Parathyroid adenoma (tissue), 2 donors: ENCODE results near the gene C1QTNF6.

ENCODE experiments used
- H2AFZ ChIP-seq: fragments of 300-600 bp; sonication (generic); one replicate; pipeline ENCODE4 v1.7.0; 2017; ENCODE audit warnings: antibody characterized with exemption, mild to moderate bottlenecking
- H3K27ac ChIP-seq: fragments of 300-600 bp; sonication (generic); one replicate; pipeline ENCODE4 v1.7.0; 2017
- H3K27me3 ChIP-seq: fragments of 300-600 bp; sonication (generic); one replicate; pipeline ENCODE4 v1.7.0; 2017; ENCODE audit warnings: low read length; ENCODE audit not compliant: control insufficient read depth, insufficient read depth
- H3K36me3 ChIP-seq: fragments of 300-600 bp; sonication (generic); one replicate; pipeline ENCODE4 v1.7.0; 2017; ENCODE audit warnings: low read length; ENCODE audit not compliant: control insufficient read depth, insufficient read depth
- H3K4me1 ChIP-seq: fragments of 300-600 bp; sonication (generic); one replicate; pipeline ENCODE4 v1.7.0; 2017; ENCODE audit warnings: control low read depth
- H3K4me2 ChIP-seq: fragments of 300-600 bp; sonication (generic); one replicate; pipeline ENCODE4 v1.7.0; 2017; ENCODE audit warnings: low read length
- H3K4me3 ChIP-seq: fragments of 300-600 bp; sonication (generic); one replicate; pipeline ENCODE4 v1.7.0; 2017; ENCODE audit warnings: low read depth, low read length
- H3K79me2 ChIP-seq: fragments of 300-600 bp; sonication (generic); one replicate; pipeline ENCODE4 v1.7.0; 2017; ENCODE audit warnings: control low read depth
- H3K9ac ChIP-seq: fragments of 300-600 bp; sonication (generic); one replicate; pipeline ENCODE4 v1.7.0; 2017; ENCODE audit warnings: mild to moderate bottlenecking
- H3K9me3 ChIP-seq: fragments of 300-600 bp; sonication (generic); one replicate; pipeline ENCODE4 v1.7.0; 2017; ENCODE audit warnings: low read length; ENCODE audit not compliant: control insufficient read depth
- CTCF ChIP-seq: fragments of 300-600 bp; sonication (generic); IDR thresholded peaks from one replicate; pipeline ENCODE4 v1.7.0; 2017; ENCODE audit warnings: antibody characterized with exemption, mild to moderate bottlenecking
- donor health status: primary hyperparathyroidism.

C1QTNF6 gene

GRCh38 chr22:37206841-37207821 is 19.1 kb upstream of the C1QTNF6 start:
- Histone ChIP-seq H3K4me2 (no peak overlapping the region), H3K9ac (no peak overlapping the region), H3K79me2 (no peaks in the 10 kb centered on the region), H2AFZ (no peak overlapping the region), H3K4me3 (no peak overlapping the region), H3K27me3 (no peaks in the 10 kb centered on the region), H3K4me1 (no peaks in the 10 kb centered on the region), H3K27ac (no peak overlapping the region), H3K9me3 (no peaks in the 10 kb centered on the region), H3K36me3 (no peaks in the 10 kb centered on the region)
- no peak for TF ChIP-seq CTCF

DNA sequence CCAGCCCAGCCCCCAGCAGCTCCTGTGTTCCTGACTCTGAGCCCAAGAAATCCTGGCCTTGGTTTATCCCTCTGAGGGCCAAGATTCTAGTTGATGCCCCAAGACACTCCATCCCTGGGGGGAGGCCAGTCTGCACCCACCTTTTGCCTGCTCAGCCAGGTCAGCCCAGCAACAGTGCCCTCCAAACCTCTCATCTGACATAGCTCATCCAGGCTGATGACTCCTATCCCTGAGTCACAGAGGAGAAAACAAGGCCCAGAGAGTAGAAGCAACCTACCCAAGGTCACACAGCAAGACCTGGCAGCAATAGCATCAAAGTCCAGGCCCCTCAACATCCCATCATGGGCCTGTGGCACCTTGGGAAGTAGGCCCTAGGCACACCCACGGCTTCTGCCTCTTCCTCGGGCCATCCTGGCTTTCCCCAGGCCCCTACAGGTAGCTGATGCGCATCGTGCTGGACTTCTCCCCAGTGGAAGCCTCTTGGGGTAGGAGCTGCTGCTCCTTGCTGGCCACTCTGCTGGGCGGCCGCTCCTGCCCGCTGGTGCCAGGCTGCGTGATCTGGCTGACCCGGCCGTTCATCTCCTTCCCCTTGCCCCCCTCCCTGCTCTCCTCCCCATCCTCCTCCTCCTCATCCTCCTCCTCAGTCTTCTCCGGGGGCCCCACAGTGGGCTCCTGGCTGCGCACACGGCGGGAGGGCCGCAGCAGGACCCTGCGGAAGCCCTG is 18.2 kb upstream of the C1QTNF6 start:
- no peak overlapping the region for H2AFZ ChIP-seq
- TF ChIP-seq CTCF, result no peak
- no peaks in the 10 kb centered on the region for H3K27me3 ChIP-seq
- no peaks in the 10 kb centered on the region for H3K36me3 ChIP-seq
- H3K79me2 ChIP-seq, result no peaks in the 10 kb centered on the region
- H3K4me3 ChIP-seq, result no peak overlapping the region
- H3K4me1 ChIP-seq, result no peaks in the 10 kb centered on the region
- no peak overlapping the region for H3K9ac ChIP-seq
- no peaks in the 10 kb centered on the region for H3K9me3 ChIP-seq
- H3K27ac ChIP-seq, result no peak overlapping the region
- no peak overlapping the region for H3K4me2 ChIP-seq

DNA sequence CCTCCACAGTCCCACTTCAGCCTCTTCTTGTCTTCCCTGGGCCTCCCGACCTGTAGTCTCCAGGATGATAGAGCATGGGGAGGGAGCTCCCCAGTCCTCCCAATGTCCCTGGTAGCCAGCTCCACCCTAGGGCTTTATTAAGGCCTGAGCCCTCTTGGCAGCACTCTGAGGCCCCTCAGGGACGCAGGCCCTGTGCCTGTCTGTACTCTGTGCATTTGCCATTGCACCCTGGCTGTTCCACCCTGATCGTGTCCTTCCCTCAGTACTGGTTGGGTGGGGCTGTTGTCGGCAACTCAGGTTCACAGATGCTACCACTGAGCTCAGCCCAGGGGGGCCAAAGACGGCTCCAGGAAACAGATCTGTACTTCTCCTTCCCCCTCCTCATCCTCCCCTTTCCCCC is 17.0 kb upstream of the C1QTNF6 start:
- Histone ChIP-seq H3K27ac (no peak overlapping the region), H3K27me3 (no peaks in the 10 kb centered on the region), H3K9me3 (no peaks in the 10 kb centered on the region), H3K4me3 (no peak overlapping the region), H2AFZ (no peak overlapping the region), H3K79me2 (no peaks in the 10 kb centered on the region), H3K9ac (no peak overlapping the region), H3K36me3 (no peaks in the 10 kb centered on the region), H3K4me2 (no peak overlapping the region), H3K4me1 (no peaks in the 10 kb centered on the region)
- TF ChIP-seq CTCF, result no peak

DNA sequence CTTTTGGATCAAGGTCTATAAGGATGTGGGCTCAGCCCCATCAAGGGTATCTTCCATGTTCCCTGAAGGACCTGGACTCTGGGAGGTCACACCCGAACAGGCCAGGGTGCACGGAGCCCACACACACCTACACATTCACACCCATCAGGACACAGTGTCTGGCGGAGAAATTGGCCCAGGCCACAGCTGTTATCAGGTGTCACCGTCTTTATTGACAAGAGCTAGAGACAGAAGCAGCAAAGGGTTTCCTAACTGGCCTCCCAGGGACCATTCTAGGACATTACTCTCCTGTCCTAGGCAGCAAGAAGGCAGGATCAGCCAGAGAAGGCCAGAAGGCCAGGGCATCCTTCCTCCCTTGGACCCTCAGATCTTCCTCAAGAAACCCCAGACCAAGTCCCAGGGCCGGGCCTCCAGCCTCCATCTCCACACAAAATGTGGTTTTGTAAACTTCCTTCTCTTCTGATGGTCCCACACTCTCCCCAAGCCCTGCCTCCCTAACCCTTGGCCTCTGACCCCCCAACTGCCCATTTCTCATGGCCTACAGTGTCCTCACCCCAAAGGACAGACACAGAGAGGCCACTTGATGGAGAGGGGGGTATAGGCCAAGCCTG is 16.1 kb upstream of the C1QTNF6 start:
- Histone ChIP-seq H3K36me3 (no peaks in the 10 kb centered on the region), H3K27me3 (no peaks in the 10 kb centered on the region), H3K79me2 (no peaks in the 10 kb centered on the region), H2AFZ (no peak overlapping the region), H3K9ac (no peak overlapping the region), H3K27ac (no peak overlapping the region), H3K4me2 (no peak overlapping the region), H3K4me1 (no peaks in the 10 kb centered on the region), H3K9me3 (no peaks in the 10 kb centered on the region), H3K4me3 (no peak overlapping the region)
- no peak for TF ChIP-seq CTCF
